Measurements from ENCODE around the gene PLCB1. TPM values are rescaled to one million over a fixed set of nuclear protein-coding genes. Genes with fewer than 3 reads are reported as not detected.

The PLCB1 gene
- total RNA-seq, 1 experiment from 2014 or later, result 4.4 TPM

- H3K79me2 ChIP-seq (ENCODE audit: low read length), result no peaks in the 10 kb centered on the region
- no peaks in the 10 kb centered on the region for H3K9me2 ChIP-seq (replicated peaks; ENCODE audit: low read length)
- DNase-seq (no peak), ATAC-seq (no peak)
- no peaks in the 10 kb centered on the region for H3F3A ChIP-seq (ENCODE audit: low read length, unreplicated experiment)
- no peaks in the 10 kb centered on the region for H3K27me3 ChIP-seq (ENCODE audit: low read length)
- H3K4me1 ChIP-seq (ENCODE audit: insufficient read depth, low read length), result no peaks in the 10 kb centered on the region
- H3K9me3 ChIP-seq (ENCODE audit: low read length), result no peaks in the 10 kb centered on the region
- no TSS peak for BruUV-seq (replicated peaks)
- H3K36me3 ChIP-seq (ENCODE audit: low read depth, low read length), result no peaks in the 10 kb centered on the region
- TF ChIP-seq CTCF (conservative IDR thresholded peaks at IDR 0.05; ENCODE audit: low read depth, low read length) (no peak), EZH2 (IDR thresholded peaks at IDR 0.05; ENCODE audit: low read length, unreplicated experiment) (no peak), EZH2phosphoT487 (IDR thresholded peaks at IDR 0.05; ENCODE audit: borderline replicate concordance, low read length) (no peak)
- H3K9ac ChIP-seq (ENCODE audit: low read length), result no peak overlapping the region
- intact Hi-C loops (cut with micrococcal nuclease), result no loop called here
- ChIA-PET POLR2A (ENCODE audit: unreplicated experiment) (no interaction called here), CTCF (interaction anchor here (0.5 to 0.7 kb wide), 2 partner anchors 41 to 274 kb away, joined by 3 to 4 read pairs; no protein-coding TSS in a partner anchor)
- H4K20me1 ChIP-seq (ENCODE audit: low read length), result no peaks in the 10 kb centered on the region
- no peak overlapping the region for H3K27ac ChIP-seq (ENCODE audit: low read length)
- H2AFZ ChIP-seq (ENCODE audit: low read length), result no peak overlapping the region
- H3K4me2 ChIP-seq (ENCODE audit: low read length), result no peak overlapping the region
- no peak overlapping the region for H3K4me3 ChIP-seq (ENCODE audit: low read length)
These were observed 258.4 kb downstream of the PLCB1 start for GRCh38 chr20:8390500-8390899.

- H3K4me1 ChIP-seq (ENCODE audit: insufficient read depth, low read length), result no peaks in the 10 kb centered on the region
These were observed 261.3 kb downstream of the PLCB1 start for GRCh38 chr20:8393381-8393780.

More at GRCh38 chr20:8393381-8393780, 261.3 kb downstream of the PLCB1 start:
- ChIA-PET CTCF (no interaction called here), POLR2A (ENCODE audit: unreplicated experiment) (no interaction called here)
- intact Hi-C loops (cut with micrococcal nuclease), result no loop called here
- TF ChIP-seq EZH2phosphoT487 (IDR thresholded peaks at IDR 0.05; ENCODE audit: borderline replicate concordance, low read length) (no peak), EZH2 (IDR thresholded peaks at IDR 0.05; ENCODE audit: low read length, unreplicated experiment) (no peak), CTCF (conservative IDR thresholded peaks at IDR 0.05; ENCODE audit: low read depth, low read length) (no peak)
- Histone ChIP-seq H3K9ac (ENCODE audit: low read length) (no peak overlapping the region), H3K36me3 (ENCODE audit: low read depth, low read length) (no peaks in the 10 kb centered on the region), H3K9me3 (ENCODE audit: low read length) (no peaks in the 10 kb centered on the region), H3K27me3 (ENCODE audit: low read length) (peaks cover 5% of the 10 kb centered on the region; the same call in 1 of the 2 replicates), H3K79me2 (ENCODE audit: low read length) (no peaks in the 10 kb centered on the region), H3K4me2 (ENCODE audit: low read length) (no peak overlapping the region), H3K4me3 (ENCODE audit: low read length) (no peak overlapping the region), H3F3A (ENCODE audit: low read length, unreplicated experiment) (no peaks in the 10 kb centered on the region), H3K9me2 (replicated peaks; ENCODE audit: low read length) (no peaks in the 10 kb centered on the region), H2AFZ (ENCODE audit: low read length) (no peak overlapping the region), H4K20me1 (ENCODE audit: low read length) (no peaks in the 10 kb centered on the region), H3K27ac (ENCODE audit: low read length) (no peak overlapping the region)
- DNase-seq, result no peak
- no TSS peak for BruUV-seq (replicated peaks)
- ATAC-seq, result no peak

All from PC-3 (cell line).